ENCODE measurements around the gene MEF2B.

Gene MEF2B

DNA sequence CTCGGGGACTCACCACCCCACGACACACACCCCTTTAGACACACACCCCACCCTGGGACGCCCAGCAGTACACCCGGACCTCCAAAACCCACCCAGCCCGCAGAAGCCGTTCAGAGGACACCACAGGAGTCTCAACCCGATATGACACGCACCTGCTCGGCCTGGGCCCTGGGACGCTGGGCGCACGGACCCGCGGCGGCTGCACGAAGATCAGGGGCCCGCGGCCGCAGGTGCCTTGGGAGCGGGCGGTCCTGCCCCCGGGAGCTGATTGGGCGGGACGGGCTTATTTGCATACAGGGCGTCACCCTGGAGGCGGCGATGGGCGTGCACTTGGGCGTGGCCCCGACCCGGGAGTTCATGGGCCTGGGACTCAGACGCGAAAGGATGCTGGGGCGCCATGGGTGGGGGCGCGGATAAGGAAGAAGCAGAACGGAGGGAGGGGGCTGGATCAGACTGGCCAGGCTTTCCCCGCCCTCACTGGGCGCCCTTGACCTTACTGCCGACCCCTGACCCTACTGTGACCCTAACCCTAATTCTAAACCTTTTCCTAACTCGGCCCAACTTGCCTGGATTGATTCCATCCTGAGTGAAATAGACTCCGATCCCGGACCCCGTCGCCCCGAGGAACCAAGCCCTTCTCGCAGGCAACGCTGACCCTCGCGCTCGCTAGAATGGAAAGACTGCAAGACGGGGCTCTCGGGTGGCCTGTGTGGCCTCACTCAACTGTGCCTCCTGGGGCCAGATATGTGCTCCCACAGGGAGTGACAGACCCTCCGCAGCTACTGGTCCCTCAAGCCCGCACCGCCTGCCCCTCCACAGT, at the start of gene MEF2B:
MEF2B (minus strand) TSS at position 211 of the 820 bp plus-strand sequence. CDS start 19,528 bp downstream, outside the sequence.
- no peak within 1 kb of the TSS for H3K27ac ChIP-seq
- TF ChIP-seq, protein P1, sequence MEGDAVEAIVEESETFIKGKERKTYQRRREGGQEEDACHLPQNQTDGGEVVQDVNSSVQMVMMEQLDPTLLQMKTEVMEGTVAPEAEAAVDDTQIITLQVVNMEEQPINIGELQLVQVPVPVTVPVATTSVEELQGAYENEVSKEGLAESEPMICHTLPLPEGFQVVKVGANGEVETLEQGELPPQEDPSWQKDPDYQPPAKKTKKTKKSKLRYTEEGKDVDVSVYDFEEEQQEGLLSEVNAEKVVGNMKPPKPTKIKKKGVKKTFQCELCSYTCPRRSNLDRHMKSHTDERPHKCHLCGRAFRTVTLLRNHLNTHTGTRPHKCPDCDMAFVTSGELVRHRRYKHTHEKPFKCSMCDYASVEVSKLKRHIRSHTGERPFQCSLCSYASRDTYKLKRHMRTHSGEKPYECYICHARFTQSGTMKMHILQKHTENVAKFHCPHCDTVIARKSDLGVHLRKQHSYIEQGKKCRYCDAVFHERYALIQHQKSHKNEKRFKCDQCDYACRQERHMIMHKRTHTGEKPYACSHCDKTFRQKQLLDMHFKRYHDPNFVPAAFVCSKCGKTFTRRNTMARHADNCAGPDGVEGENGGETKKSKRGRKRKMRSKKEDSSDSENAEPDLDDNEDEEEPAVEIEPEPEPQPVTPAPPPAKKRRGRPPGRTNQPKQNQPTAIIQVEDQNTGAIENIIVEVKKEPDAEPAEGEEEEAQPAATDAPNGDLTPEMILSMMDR (conservative IDR thresholded peaks at IDR 0.05), result no peak
- no peak for TF ChIP-seq ZFX (IDR thresholded peaks at IDR 0.05)

DNA sequence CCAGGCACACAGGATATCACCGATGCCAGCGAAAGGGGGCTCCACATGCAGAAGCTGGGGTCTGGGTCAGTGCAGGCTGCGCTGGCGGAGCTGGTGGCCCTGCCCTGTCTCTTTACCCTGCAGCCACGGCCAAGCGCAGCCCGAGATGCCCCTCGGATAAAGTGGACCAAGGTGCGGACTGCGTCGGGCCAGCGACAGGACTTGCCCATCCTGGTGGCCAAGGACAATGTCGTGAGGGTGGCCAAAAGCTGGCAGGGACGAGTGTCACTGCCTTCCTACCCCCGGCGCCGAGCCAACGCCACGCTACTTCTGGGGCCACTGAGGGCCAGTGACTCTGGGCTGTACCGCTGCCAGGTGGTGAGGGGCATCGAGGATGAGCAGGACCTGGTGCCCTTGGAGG, 48.8 kb upstream of the MEF2B start:
- TF ChIP-seq ZFX (IDR thresholded peaks at IDR 0.05), result no peak
- TF ChIP-seq, protein P1 (conservative IDR thresholded peaks at IDR 0.05), result no peak
- H3K27ac ChIP-seq, result no peak overlapping the region

DNA sequence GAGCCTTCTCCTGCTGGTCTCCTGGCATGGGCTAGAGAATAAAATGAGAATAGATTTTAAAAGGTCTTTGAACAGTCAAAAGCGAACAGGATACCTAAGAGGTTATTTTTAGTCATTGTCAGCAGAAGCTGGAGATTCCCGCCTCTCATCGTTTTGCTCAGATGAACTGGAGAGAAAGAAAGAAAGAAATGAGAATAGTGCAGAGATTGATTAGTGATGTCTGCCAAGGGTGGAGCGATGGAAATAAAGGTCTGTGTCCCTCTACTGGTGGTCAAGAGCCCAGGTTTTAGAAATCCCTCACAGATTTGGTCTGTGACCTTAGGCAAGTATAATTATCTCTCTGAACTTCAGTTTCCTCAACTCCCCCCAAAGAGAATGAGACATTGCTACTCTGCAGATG, 47.0 kb upstream of the MEF2B start:
- TF ChIP-seq, protein P1 (conservative IDR thresholded peaks at IDR 0.05), result no peak; the same call in 1 of the 2 replicates
- no peak for TF ChIP-seq ZFX (IDR thresholded peaks at IDR 0.05)

DNA sequence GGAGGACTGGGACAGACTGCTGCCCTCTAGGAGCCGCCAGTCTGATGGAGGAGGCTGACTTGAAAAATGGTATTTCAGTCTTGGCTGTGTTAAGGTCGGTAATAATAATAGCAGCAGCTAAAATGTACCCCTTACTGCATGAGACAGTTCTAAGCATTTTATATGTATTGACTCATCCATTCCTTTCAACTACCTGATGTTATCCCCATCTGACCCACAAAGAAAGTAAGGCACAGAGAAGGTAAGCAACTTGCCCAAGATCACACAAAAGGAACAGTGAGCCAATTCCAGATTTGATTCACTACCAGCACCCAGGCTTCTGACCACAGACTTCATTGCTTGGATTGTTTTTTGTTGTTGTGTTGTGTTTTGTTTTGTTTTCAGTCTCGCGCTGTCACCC, 45.7 kb upstream of the MEF2B start:
- TF ChIP-seq, protein P1 (conservative IDR thresholded peaks at IDR 0.05), result no peak
- no peak for TF ChIP-seq ZFX (IDR thresholded peaks at IDR 0.05)
- H3K27ac ChIP-seq, result no peak overlapping the region

More for the DNA sequence above, 47.0 kb upstream of the MEF2B start:
- H3K27ac ChIP-seq, result no peak overlapping the region

DNA sequence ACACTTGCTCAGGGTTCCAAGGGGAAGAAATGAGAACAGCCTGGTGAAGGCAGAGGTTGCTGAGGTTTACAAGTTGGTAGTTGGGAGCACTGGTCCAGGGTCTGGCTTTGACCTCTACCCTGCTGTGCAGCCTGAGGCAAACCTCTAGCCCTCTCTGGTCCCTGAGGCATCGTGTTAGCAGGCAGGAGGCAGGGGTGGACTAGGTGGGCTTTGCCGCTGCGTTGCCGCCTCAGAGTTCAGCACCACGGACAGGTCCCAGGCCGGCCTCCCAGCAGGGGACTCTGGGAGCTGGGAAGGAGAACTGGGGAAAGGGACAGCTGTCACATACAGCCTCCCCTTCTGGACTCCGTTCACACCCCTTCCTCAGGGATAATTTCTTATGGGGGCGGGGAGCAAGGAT, 44.8 kb upstream of the MEF2B start:
- TF ChIP-seq, protein P1 (conservative IDR thresholded peaks at IDR 0.05), result no peak
- no peak for TF ChIP-seq ZFX (IDR thresholded peaks at IDR 0.05)
- H3K27ac ChIP-seq, result no peak overlapping the region

DNA sequence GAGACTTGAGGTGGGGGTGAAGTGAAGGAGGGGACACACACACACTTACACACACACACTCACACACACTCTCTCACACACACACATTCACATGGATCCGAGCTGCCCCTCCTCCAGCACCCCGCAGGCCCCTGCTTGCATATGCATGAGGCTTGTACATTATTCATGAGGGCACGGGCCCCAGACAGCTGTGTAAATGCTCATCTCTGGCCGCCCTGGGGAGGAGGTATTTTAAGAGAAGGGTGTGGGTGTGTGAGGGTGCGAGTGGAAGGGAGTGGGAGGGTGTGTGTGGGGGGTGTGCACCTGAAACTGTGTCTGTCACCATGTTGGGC, 44.1 kb upstream of the MEF2B start:
- TF ChIP-seq ZFX (IDR thresholded peaks at IDR 0.05), result no peak
- TF ChIP-seq, protein P1 (conservative IDR thresholded peaks at IDR 0.05), result no peak

DNA sequence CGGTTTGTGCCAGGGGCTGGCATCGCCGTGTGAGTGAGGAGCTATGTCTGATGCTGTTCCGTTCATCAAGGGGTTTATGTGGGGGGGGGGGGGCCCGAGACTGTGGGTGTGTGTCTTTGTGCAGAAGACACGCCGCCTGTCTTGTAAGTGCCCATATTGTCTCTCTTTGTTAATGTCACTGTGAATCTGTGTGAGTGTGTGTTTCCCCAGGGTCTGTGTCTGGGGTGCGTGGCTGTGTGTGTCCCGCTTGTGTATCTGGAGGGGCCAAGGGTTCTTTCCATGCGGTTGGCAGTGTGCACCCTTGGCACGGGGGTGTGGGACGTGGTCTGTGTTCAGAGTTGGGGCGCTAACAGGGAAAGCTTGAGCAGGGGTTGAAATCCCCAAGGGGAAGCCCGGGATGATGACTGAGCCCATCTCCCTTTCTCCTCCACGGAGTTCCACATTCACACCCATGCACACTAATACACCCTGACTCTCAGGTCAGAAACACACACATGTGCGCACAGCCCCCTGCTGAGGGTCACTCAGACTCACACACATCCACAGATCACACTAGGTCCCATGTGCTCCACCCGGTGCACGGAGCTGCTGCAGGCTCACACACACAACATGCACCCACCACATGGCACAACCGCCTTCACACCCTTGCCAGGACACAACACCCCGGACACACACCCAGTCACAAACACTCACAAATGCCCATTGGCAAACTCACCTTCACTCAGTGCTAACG, 43.5 kb upstream of the MEF2B start:
- TF ChIP-seq, protein P1 (conservative IDR thresholded peaks at IDR 0.05), result no peak
- no peak for TF ChIP-seq ZFX (IDR thresholded peaks at IDR 0.05)
- H3K27ac ChIP-seq, result no peak overlapping the region

More for the DNA sequence above, 44.1 kb upstream of the MEF2B start:
- no peak overlapping the region for H3K27ac ChIP-seq
